Activated CD8-positive, alpha-beta memory T cell treated with anti-CD3 and anti-CD28 coated beads, Interleukin-2, amount 10 ng/mL, durations not matched to agents 7 days and 5 days (primary cell): Measurements from ENCODE around the gene CYP4A22. TPM values are rescaled to one million over a fixed set of nuclear protein-coding genes. Genes with fewer than 3 reads are reported as not detected.
A peak's percentile ranks its signal among the peaks of the same experiment; 100 is the strongest.

Experiments used
- ATAC-seq: fragments of 150-1000 bp; cut with Tn5 transposase; one replicate; pipeline ENCODE4 v1.10.0; 2021; ENCODE audit warnings: moderate library complexity
- CTCF ChIA-PET: fragments of 350-600 bp; sonication (Branson Sonifier 250); formaldehyde crosslinking; loops from one replicate; lab custom pipeline; 2021; ENCODE audit warnings: antibody characterized with exemption; lab: Charles Lee
- DNase-seq: peaks from one replicate; pipeline ENCODE4 v3.0.0-alpha.2; 2020
- H3K27ac Mint-ChIP-seq: one replicate; pipeline ENCODE4 v1.8.0; 2021; ENCODE audit warnings: mild to moderate bottlenecking, mixed read lengths
- H3K27me3 Mint-ChIP-seq: one replicate; pipeline ENCODE4 v1.8.0; 2021; ENCODE audit warnings: mixed read lengths
- H3K36me3 Mint-ChIP-seq: one replicate; pipeline ENCODE4 v1.8.0; 2021; ENCODE audit warnings: mild to moderate bottlenecking, mixed read lengths
- H3K4me1 Mint-ChIP-seq: one replicate; pipeline ENCODE4 v1.8.0; 2021; ENCODE audit warnings: mixed read lengths
- H3K4me3 Mint-ChIP-seq: one replicate; pipeline ENCODE4 v1.8.0; 2021; ENCODE audit warnings: mild to moderate bottlenecking, moderate library complexity, mixed read lengths
- H3K9me3 Mint-ChIP-seq: one replicate; pipeline ENCODE4 v1.8.0; 2022; ENCODE audit warnings: low read depth, mixed read lengths
- total RNA-seq, 2 experiments: library from RNA; stranded (reverse); gene quantifications; one replicate each; pipeline ENCODE4 v1.2.3, GENCODE V29; 2021

Gene CYP4A22
- total RNA-seq, 2 experiments from 2014 or later: not detected

DNA sequence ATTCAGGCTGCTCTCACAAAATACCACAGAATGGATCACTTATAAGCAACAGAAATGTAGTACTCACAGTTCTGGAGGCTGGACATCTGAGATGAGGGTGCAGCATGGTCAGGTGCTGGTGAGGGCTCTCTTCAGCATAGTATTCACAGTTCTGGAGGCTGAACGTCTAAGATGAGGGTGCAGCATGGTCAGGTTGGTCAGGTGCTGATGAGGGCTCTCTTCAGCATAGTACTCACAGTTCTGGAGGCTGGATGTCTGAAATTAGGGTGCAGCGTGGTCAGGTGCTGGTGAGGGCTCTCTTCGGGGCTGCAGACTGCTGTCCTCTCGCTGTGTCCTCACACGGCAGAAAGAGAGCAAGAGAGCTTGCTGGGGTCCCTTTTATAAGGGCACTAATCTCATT is 35.5 kb downstream of the CYP4A22 start:
- H3K9me3 Mint-ChIP-seq: no peaks in the 10 kb centered on the region
- H3K27me3 Mint-ChIP-seq: peaks cover 17% of the 10 kb centered on the region
- no peaks in the 10 kb centered on the region for H3K4me1 Mint-ChIP-seq
- H3K27ac Mint-ChIP-seq: no peak overlapping the region
- H3K4me3 Mint-ChIP-seq: no peak overlapping the region
- ATAC-seq (no peak), DNase-seq (no peak)
- CTCF ChIA-PET: interaction anchor here (1.0 kb wide), 1 partner anchor 11 kb away, joined by 3 read pairs; no protein-coding TSS in a partner anchor
- H3K36me3 Mint-ChIP-seq: no peaks in the 10 kb centered on the region

DNA sequence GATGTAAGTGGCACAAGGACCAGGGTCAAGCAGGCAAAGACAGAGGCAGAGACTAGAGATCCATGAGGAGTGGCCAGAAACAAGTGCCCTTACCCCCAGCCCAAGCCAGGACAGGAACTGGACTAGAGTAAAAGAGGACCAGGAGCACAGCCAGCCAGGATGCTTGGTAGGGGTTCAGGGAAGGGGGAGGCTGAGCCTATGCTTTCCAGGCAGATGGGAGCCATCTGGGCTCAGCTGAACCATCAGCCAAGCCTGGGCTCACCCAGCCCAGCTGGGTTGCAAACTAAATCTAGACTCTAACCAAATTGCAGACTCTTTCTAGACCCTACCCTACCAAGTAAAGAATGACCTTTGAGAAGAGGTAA is 37.4 kb downstream of the CYP4A22 start:
- H3K4me3 Mint-ChIP-seq: no peak overlapping the region
- ATAC-seq: no peak

DNA sequence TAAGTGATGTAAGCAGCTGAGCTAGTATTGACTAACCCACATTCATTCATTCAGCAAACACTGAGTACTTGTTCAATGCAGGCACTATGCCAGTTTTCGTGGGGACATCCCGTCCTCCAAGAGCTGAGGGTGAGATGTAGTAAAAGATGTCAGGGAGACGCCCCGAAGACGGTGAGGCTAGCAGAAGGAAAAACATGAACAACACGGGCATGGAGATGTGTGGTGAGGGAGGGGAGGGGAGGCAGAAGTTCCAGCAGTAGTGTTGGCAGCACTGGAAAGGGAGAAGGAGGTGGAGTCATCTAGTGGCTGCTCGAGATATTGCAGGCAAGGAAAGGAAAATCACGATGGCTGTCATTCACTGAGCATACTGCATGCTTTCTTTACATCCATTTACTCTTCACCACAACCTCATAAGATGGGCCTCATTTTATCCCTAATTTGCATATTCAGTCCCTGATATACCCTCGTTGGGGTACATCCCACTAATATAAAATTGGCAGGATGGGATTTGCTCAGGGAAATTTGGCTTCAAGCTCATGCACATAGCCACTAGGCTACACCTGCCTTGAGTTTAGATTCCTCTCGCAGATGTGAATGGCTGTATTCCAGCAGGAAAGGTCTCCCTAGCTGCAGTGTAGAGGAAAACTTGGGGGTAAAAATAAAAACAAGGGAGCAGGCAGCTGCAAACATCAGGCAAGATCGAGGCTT is 38.1 kb downstream of the CYP4A22 start:
- H3K36me3 Mint-ChIP-seq: no peaks in the 10 kb centered on the region
- ATAC-seq (peak; percentile 46), DNase-seq (peak; percentile 69)
- H3K4me3 Mint-ChIP-seq: no peak overlapping the region
- peaks cover 10% of the 10 kb centered on the region for H3K4me1 Mint-ChIP-seq
- H3K9me3 Mint-ChIP-seq: no peaks in the 10 kb centered on the region
- H3K27ac Mint-ChIP-seq: no peak overlapping the region
- peaks cover 25% of the 10 kb centered on the region for H3K27me3 Mint-ChIP-seq
- CTCF ChIA-PET: interaction anchor here (0.8 to 1.9 kb wide), 8 partner anchors 9 to 302 kb away, joined by 3 to 13 read pairs (median 3); no protein-coding TSS in a partner anchor

More for the DNA sequence above, 37.4 kb downstream of the CYP4A22 start:
- no peaks in the 10 kb centered on the region for H3K36me3 Mint-ChIP-seq
- CTCF ChIA-PET: interaction anchor here (0.9 to 1.9 kb wide), 5 partner anchors 9 to 301 kb away, joined by 3 to 13 read pairs (median 3); no protein-coding TSS in a partner anchor
- DNase-seq: no peak
- H3K27ac Mint-ChIP-seq: no peak overlapping the region
- peaks cover 19% of the 10 kb centered on the region for H3K27me3 Mint-ChIP-seq
- H3K9me3 Mint-ChIP-seq: no peaks in the 10 kb centered on the region
- peaks cover 9% of the 10 kb centered on the region for H3K4me1 Mint-ChIP-seq

DNA sequence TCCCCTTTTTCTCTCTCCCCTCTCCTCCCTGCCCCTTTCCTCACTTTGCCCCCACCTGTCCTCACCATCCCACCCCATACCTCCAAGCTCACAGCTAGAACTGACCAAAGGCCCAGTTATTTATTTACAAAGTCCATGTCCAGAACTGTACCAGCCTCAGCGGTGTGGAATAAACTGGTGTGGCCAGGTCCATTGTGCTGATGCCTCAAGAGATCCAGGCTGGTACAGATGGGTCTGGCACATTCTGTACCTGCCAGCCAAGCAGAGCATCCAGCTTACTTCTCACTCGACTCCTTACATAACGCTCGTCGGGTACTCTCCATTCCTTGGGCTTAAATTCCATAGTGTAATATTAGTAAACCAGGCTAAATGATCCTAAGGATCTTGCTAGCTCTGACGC is 40.8 kb downstream of the CYP4A22 start:
- CTCF ChIA-PET: interaction anchor here (1.6 to 7.5 kb wide), 6 partner anchors 15 to 532 kb away, joined by 4 to 107 read pairs (median 10); partner anchors contain the start of genes FOXD2 and PDZK1IP1
- H3K27ac Mint-ChIP-seq: no peak overlapping the region
- peaks cover 10% of the 10 kb centered on the region for H3K4me1 Mint-ChIP-seq
- ATAC-seq: no peak
- no peaks in the 10 kb centered on the region for H3K9me3 Mint-ChIP-seq
- no peaks in the 10 kb centered on the region for H3K36me3 Mint-ChIP-seq
- DNase-seq: no peak
- H3K27me3 Mint-ChIP-seq: peaks cover 28% of the 10 kb centered on the region
- no peak overlapping the region for H3K4me3 Mint-ChIP-seq

DNA sequence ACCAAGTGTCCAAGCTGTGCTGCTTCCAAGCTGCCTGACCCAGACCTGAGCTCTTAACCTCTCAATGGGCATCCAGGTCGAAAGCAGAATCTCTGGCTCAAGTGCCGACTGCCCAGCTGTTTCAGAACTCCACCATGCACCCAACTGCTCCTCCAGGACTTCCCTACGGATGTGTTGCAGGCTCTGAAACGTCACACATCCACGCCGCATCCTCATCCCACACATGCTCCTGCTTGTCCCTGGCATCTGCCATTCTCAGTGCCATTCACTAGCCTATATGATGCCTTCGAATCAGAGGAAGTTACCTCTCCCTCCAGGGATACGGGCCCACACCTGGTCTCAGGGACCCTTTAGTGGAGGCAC is 41.4 kb downstream of the CYP4A22 start:
- Mint-ChIP-seq H3K27ac (no peak overlapping the region), H3K36me3 (no peaks in the 10 kb centered on the region), H3K9me3 (no peaks in the 10 kb centered on the region), H3K27me3 (peaks cover 31% of the 10 kb centered on the region), H3K4me1 (peaks cover 10% of the 10 kb centered on the region), H3K4me3 (peak overlapping the region; percentile 73)
- CTCF ChIA-PET: interaction anchor here (0.6 to 7.5 kb wide), 24 partner anchors 10 to 769 kb away, joined by 3 to 107 read pairs (median 5); partner anchors contain the start of genes FOXD2, FOXE3 and PDZK1IP1
- DNase-seq (no peak), ATAC-seq (no peak)

DNA sequence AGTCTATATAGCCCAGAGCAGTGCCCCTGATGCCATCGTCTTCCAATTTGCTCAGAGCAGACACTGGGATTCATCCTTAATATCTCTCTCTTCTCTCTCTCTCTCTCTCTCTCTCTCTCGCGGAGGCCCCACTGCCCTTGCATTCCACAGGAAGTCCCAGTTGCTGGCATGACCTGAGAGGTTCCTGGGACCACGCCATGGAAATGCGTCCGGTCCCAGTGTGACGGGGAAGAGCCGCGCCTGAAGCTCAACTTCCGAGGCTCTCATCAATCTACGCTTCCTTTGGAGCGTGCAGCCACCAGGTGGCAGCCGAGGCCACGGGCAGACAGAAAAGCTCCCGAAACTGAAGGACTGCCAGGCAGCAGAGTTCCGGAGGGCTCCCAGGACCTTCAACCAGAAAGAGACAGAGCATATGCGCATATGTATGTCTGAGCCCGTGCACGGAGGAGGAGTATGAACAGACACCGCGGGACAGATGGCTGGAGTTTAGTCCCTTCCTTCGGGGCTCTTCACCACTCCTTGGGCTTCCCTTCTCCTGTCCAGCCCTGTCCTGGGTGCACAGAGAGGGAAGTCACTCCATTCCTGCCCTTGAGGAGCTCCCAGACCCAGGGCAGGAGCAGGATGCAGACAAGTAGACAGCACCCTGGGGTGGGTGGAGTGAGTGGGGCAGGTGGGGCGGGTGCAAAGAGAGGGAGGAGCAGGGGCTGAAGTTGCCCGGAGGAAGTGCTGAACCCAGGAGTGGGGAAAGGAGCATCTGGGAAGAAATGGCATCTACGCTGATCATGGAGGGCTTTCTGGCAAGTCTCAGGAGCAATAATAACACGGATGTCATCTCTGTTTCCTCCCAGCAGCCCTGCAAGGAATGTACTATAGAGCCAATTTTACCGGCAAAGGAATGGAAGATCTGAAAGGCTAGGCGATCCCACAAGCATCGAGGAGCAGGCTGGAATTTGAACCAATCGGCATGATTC is 42.1 kb downstream of the CYP4A22 start:
- Mint-ChIP-seq H3K27me3 (peaks cover 28% of the 10 kb centered on the region), H3K4me3 (peak overlapping the region; percentile 73), H3K9me3 (no peaks in the 10 kb centered on the region), H3K27ac (peak overlapping the region; percentile 79), H3K36me3 (no peaks in the 10 kb centered on the region), H3K4me1 (peaks cover 10% of the 10 kb centered on the region)
- peak; percentile 88 for DNase-seq
- ATAC-seq: peak; percentile 88
- CTCF ChIA-PET: interaction anchor here (0.6 to 7.5 kb wide), 31 partner anchors 9 to 770 kb away, joined by 3 to 107 read pairs (median 4); partner anchors contain the start of genes FOXD2, FOXE3 and PDZK1IP1

DNA sequence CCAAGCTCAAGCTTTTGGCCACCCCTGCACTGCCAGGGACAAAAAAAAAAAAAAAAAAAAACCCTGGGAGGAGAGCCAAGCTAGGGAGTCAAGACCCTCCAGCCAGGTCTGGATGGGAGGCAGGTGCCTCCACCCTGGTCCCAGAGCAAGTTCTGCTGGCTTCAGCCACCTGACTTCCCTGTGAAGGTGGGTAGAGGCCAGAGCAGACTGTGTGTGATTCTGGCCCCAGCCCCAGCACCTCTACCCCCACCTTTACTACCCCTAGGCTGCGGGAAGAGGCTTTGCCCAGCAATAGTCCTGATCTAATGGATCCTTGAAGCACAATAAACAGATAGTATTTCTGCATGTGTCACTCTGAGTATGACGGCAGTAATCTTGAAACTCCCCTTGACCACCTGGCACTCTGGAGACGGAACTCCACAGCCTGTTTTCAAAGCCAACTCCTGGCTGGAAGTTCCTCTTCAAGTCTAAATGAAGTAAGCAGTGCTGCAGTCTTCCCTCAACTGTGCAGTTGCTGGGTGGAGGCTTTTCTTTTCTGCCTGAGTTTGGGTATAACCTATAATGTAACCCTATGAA is 42.8 kb downstream of the CYP4A22 start:
- CTCF ChIA-PET: interaction anchor here (0.9 to 7.5 kb wide), 15 partner anchors 8 to 538 kb away, joined by 3 to 107 read pairs (median 5); partner anchors contain the start of genes FOXD2 and PDZK1IP1
- H3K36me3 Mint-ChIP-seq: no peaks in the 10 kb centered on the region
- no peak overlapping the region for H3K27ac Mint-ChIP-seq
- DNase-seq: no peak
- peaks cover 10% of the 10 kb centered on the region for H3K4me1 Mint-ChIP-seq
- no peak for ATAC-seq
- H3K27me3 Mint-ChIP-seq: peaks cover 24% of the 10 kb centered on the region
- H3K4me3 Mint-ChIP-seq: no peak overlapping the region
- H3K9me3 Mint-ChIP-seq: no peaks in the 10 kb centered on the region

DNA sequence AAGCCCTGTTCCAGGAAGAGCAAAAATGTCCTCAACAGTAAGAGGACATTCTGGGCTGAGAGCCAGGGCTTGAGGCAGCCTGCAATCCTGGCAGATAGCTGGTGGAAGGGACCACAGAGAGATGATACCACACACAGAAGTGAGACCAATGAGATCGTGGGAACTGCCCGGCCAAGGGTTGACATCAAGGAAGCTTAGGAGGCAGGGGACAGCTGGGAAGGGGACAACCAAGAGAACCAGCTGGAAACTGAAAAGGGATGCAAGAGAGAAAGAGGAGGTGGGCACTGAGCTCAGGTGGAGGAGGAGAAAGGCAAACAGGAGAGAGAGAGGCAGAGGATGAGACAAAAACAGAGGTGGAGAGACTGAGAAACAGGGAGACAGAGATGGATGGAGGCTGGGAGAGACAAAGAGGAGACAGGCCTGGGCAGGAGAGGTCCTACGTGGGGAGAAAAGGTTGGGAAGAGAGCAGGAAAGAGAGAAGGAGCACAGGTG is 43.4 kb downstream of the CYP4A22 start:
- H3K4me3 Mint-ChIP-seq: no peak overlapping the region
- H3K36me3 Mint-ChIP-seq: no peaks in the 10 kb centered on the region
- no peak overlapping the region for H3K27ac Mint-ChIP-seq
- CTCF ChIA-PET: interaction anchor here (0.6 to 7.5 kb wide), 5 partner anchors 12 to 154 kb away, joined by 3 to 107 read pairs (median 5); partner anchors contain the start of gene PDZK1IP1
- H3K4me1 Mint-ChIP-seq: peaks cover 10% of the 10 kb centered on the region
- H3K9me3 Mint-ChIP-seq: no peaks in the 10 kb centered on the region
- peaks cover 23% of the 10 kb centered on the region for H3K27me3 Mint-ChIP-seq
- ATAC-seq (no peak), DNase-seq (no peak)

DNA sequence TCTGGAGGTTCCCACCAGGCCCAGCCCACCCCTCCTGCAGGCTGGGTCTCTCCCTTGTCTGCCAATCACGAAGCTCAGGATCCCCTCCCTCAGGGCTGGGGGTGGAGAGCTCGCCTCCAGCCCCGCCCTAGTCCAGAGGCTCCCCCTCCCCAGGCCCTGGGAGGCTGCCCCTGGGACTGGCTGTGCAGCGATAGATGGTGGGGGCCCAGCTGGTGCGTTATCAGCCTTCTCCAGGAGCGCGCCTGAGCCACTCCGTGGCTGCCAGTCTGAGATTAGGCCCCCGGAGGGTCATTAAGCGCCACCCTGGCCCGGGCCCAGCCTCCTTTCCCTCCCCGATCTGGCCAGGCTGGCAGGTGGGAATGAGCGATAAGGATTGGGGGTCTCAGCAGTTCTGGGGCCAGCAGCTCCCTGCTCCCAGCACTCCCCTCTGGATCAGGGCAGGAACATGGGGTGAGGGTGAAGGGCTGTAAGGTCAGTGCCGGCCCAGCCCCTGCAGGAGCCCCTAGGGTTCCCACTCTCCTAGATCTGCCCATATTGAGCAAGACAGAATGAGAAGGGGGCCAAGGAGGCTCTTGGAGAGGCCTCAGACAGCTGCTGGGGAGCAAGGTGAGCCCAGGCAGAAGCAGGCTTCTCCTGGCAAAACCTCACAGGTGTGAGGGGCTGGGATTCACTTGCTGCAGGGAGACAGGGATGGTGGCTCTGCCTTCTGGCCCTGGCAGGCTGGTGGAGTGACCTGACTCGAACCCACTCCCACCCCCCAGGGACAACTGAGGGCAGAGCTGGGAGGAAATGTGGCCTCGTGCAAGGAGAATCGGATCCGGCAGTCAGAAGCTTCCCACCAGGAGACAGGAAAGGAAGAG is 44.1 kb downstream of the CYP4A22 start:
- no peak for ATAC-seq
- no peak for DNase-seq
- peaks cover 23% of the 10 kb centered on the region for H3K27me3 Mint-ChIP-seq
- peaks cover 10% of the 10 kb centered on the region for H3K4me1 Mint-ChIP-seq
- H3K4me3 Mint-ChIP-seq: no peak overlapping the region
- no peaks in the 10 kb centered on the region for H3K36me3 Mint-ChIP-seq
- CTCF ChIA-PET: interaction anchor here (0.6 to 7.5 kb wide), 4 partner anchors 11 to 153 kb away, joined by 3 to 107 read pairs (median 4); partner anchors contain the start of gene PDZK1IP1
- H3K27ac Mint-ChIP-seq: no peak overlapping the region
- H3K9me3 Mint-ChIP-seq: no peaks in the 10 kb centered on the region

DNA sequence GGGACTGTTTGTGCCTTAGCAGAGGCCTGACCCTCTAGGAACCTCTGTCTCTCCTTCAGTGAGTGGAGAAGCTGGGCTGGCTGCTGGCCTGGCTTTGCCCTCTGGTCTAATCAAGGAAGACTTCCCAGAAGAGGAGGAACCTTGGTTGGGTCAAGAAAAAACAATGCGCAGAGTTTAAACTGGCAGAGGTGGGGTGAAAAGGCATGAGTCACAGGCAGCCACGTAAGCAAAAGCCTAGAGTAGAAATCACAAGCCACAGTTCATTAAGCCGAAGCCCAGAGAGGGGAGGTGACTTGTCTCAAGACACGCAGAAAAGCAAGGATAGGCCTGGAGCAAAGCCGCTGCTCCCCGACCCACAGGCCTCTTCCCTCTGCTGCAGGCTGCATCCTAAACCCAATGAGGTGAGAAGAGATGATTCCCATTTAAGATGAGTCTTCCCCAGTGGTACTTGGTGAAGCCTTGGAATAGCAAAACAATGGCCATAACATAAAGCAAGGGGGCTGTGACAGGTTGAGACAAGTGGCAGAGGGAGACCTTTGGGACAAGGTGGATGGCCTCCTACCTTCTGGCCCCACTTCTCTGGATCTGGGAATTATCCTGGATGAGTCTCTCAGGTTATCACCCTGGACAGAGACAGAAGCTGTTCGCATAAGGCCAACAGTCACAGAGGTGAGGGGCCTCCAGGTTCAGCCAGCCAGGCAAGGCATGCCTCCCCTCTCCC is 44.9 kb downstream of the CYP4A22 start:
- Mint-ChIP-seq H3K4me3 (no peak overlapping the region), H3K27me3 (peaks cover 23% of the 10 kb centered on the region), H3K4me1 (peaks cover 10% of the 10 kb centered on the region), H3K27ac (no peak overlapping the region), H3K36me3 (no peaks in the 10 kb centered on the region), H3K9me3 (no peaks in the 10 kb centered on the region)
- no peak for ATAC-seq
- CTCF ChIA-PET: interaction anchor here (1.1 to 7.5 kb wide), 3 partner anchors 10 to 81 kb away, joined by 5 to 107 read pairs (median 7); partner anchors contain the start of gene PDZK1IP1
- DNase-seq: no peak

DNA sequence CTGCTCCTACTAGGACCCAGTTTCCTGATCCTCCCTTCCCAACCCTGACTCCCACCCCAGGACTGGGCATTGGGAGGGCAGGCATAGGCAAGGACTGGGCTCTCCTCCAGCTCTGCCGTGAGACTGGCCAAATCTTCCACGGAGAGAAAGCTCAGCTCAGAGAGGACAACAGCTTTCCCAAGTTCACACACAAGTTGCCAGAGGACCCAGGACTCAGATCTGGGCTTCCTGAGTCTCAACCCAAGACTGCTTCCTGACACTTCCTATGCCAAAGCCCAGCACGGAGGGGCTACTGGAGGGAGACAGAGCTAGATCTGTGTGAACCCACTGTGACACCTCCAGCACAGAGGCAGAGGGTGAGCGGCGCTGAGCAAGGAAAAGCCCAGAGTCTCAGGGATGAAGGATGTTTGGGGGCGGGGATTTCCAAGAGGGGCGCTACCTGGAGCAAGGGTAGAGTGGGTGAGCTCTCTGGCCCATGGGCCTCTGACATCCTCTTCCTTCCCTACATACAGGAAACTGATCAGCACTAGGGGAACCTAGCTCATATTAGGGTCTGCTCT is 45.5 kb downstream of the CYP4A22 start:
- no peak overlapping the region for H3K4me3 Mint-ChIP-seq
- H3K27me3 Mint-ChIP-seq: peaks cover 22% of the 10 kb centered on the region
- no peak for ATAC-seq
- DNase-seq: no peak
- H3K27ac Mint-ChIP-seq: no peak overlapping the region
- peaks cover 10% of the 10 kb centered on the region for H3K4me1 Mint-ChIP-seq
- H3K9me3 Mint-ChIP-seq: no peaks in the 10 kb centered on the region
- CTCF ChIA-PET: interaction anchor here (0.5 to 7.5 kb wide), 3 partner anchors 10 to 776 kb away, joined by 3 to 107 read pairs (median 7); partner anchors contain the start of gene PDZK1IP1
- no peaks in the 10 kb centered on the region for H3K36me3 Mint-ChIP-seq
